HG03025 (cell line): ENCODE data around the gene TJP3.

Experiments used
- ATAC-seq: cut with Tn5 transposase; IDR thresholded peaks from one replicate; pipeline ENCODE4 v1.9.1; 2021; ENCODE audit warnings: mild to moderate bottlenecking, moderate library complexity; ENCODE audit not compliant: unreplicated experiment, low FRiP score

Gene TJP3

GRCh38 chr19:3781603-3782002 is 73.4 kb downstream of the TJP3 start:
- no peak for ATAC-seq

GRCh38 chr19:3782330-3782729 is 74.1 kb downstream of the TJP3 start:
- ATAC-seq: no peak

GRCh38 chr19:3782903-3783302 is 74.7 kb downstream of the TJP3 start:
- no peak for ATAC-seq

- no peak for ATAC-seq
These were observed 75.7 kb downstream of the TJP3 start for GRCh38 chr19:3783660-3784584.

- no peak for ATAC-seq
These were observed 76.6 kb downstream of the TJP3 start for GRCh38 chr19:3784607-3785450.

GRCh38 chr19:3785451-3785937 is 77.3 kb downstream of the TJP3 start:
- ATAC-seq: no peak

GRCh38 chr19:3785938-3786824 is 78.0 kb downstream of the TJP3 start, which contains the start of gene MATK:
Gene MATK (minus strand): TSS chr19:3786381. CDS start chr19:3785135, 1,246 bp downstream.
- no peak for ATAC-seq

- no peak for ATAC-seq
These were observed 81.0 kb downstream of the TJP3 start for GRCh38 chr19:3788996-3789778.

- ATAC-seq: no peak
These were observed 82.1 kb downstream of the TJP3 start for GRCh38 chr19:3790209-3790734.

- ATAC-seq: no peak
These were observed 82.8 kb downstream of the TJP3 start for GRCh38 chr19:3790941-3791340.

GRCh38 chr19:3792114-3792513 is 83.9 kb downstream of the TJP3 start:
- no peak for ATAC-seq

- ATAC-seq: no peak
These were observed 85.6 kb downstream of the TJP3 start for GRCh38 chr19:3793799-3794198.

GRCh38 chr19:3796358-3796757 is 88.2 kb downstream of the TJP3 start:
- no peak for ATAC-seq

- no peak for ATAC-seq
These were observed 90.0 kb downstream of the TJP3 start for GRCh38 chr19:3798137-3798536.
